ENCODE data around the gene CEP55.

GRCh38 chr10:93509816-93510215, 13.4 kb downstream of the CEP55 start:
- TF ChIP-seq, protein P1, sequence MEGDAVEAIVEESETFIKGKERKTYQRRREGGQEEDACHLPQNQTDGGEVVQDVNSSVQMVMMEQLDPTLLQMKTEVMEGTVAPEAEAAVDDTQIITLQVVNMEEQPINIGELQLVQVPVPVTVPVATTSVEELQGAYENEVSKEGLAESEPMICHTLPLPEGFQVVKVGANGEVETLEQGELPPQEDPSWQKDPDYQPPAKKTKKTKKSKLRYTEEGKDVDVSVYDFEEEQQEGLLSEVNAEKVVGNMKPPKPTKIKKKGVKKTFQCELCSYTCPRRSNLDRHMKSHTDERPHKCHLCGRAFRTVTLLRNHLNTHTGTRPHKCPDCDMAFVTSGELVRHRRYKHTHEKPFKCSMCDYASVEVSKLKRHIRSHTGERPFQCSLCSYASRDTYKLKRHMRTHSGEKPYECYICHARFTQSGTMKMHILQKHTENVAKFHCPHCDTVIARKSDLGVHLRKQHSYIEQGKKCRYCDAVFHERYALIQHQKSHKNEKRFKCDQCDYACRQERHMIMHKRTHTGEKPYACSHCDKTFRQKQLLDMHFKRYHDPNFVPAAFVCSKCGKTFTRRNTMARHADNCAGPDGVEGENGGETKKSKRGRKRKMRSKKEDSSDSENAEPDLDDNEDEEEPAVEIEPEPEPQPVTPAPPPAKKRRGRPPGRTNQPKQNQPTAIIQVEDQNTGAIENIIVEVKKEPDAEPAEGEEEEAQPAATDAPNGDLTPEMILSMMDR (conservative IDR thresholded peaks at IDR 0.05): no peak
- no peak for TF ChIP-seq ZFX (IDR thresholded peaks at IDR 0.05)
